NK-92 (cell line): ENCODE results near the gene RPS29.
"Not testable (repeated sequence)": the region's sequence is repeated elsewhere in the genome, so short reads cannot be mapped to it uniquely, and the experiment has no call there.

ENCODE experiments used
- DNase-seq: peaks from one replicate; lab custom pipeline; 2025; ENCODE audit not compliant: unreplicated experiment; lab: John Stamatoyannopoulos, UW

Gene RPS29

DNA sequence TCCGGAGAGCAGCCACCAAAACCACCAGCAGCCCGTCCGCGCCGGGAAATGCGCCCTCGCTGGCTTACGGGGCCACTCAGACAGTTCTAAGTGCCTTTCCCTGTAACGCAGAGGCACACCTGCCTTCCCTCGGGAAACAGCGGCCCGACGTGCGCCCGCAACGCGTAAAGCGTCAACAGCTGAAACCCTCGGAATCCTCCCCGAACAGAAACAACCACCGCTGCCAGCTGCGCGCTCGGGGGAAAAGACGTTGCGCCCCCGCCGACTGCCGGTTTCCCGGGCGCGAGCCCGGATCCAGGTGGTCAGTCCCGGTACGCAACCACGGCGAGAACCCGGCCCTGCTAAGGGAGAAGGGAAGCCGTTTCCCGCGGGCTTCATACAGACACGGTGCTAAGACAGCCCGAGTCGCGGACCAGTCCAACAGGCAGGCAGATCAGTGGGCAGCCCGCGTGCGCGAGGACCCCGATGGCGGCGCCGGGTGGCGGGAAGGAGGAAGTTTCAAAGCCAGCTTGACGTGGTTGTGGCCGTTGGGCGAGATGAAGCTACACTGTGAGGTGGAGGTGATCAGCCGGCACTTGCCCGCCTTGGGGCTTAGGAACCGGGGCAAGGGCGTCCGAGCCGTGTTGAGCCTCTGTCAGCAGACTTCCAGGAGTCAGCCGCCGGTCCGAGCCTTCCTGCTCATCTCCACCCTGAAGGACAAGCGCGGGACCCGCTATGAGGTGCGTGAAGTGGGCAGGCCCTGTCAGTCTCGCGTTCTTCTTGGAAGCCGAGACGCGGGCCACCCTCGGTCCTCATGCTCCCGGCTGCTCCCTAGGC, 12.5 kb upstream of the RPS29 start, which contains the start of gene LRR1:
Gene LRR1 (plus strand): TSS at position 456 of the 816 bp plus-strand sequence. CDS start 81 bp downstream, at position 537.
- no peak for DNase-seq

DNA sequence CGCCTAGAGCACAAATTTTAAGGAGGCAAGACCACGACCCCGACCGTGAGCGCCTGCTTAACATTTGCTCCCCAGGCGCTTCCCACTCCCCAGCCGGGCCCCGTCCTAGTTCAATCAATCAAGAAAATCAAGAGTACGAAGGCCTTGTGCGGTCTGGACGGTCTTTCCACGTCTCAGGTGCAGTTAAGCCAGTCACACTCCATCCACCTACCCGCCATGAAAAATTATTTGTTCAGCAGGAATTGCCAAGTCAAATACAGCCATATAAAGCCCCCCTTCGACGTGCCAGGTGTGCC, 12.0 kb upstream of the RPS29 start:
- no peak for DNase-seq

DNA sequence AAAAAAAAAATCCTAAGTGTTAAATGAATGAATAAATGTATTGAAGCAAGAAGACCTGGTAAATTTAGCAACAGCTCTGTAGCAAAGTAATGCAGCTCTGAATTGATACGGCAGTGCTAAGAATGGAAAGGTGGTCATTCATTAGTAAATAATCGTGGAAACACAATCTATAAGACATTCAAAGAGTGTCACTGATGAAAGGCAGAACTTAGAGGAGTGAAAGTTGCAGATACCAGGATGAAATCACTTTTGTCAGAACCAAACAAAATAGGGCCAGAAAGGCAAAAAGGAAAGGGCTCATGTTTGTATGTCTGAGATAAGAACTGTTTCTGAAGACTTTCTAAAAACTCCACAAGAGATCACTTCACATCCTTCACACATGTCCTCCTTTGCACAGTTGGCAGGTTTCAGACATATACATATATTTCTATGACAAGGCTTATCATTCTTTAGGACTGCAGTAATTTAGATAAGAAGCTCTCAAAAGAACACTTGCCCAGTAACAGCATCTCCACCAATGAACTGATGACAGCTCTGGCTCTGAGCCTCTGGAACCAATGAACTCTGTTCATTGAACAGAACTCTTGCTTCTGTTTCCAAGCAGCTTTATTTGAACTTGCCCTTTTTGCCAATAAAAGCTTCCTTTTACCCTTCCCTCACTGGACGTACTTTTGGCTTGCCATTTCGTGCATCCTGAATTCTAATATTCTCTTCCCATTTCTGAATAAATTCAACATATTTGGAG, 8.3 kb upstream of the RPS29 start:
- DNase-seq: no peak

DNA sequence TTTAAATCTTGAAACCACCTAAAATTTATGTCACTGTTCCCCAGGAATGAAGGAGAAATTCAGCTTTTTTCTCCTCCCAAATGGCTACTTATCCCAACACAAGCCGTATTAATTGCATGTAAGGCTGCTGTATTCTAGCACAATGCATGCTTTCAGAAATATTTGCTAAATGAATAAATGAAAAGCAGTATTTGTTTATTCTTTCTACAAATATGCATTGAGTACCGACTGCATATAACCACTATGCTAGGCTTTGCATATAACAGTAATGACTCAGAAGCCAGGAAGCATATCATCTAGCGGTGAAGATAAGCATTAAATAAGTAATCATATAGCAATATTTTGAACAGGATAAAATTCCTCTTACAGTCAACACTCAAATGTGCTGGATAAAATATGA, 6.8 kb upstream of the RPS29 start:
- no peak for DNase-seq

GRCh38 chr14:49589387-49589786, 3.2 kb upstream of the RPS29 start:
- no peak for DNase-seq

- DNase-seq: no peak
These were observed 687 bp upstream of the RPS29 start for GRCh38 chr14:49586673-49587460.

DNA sequence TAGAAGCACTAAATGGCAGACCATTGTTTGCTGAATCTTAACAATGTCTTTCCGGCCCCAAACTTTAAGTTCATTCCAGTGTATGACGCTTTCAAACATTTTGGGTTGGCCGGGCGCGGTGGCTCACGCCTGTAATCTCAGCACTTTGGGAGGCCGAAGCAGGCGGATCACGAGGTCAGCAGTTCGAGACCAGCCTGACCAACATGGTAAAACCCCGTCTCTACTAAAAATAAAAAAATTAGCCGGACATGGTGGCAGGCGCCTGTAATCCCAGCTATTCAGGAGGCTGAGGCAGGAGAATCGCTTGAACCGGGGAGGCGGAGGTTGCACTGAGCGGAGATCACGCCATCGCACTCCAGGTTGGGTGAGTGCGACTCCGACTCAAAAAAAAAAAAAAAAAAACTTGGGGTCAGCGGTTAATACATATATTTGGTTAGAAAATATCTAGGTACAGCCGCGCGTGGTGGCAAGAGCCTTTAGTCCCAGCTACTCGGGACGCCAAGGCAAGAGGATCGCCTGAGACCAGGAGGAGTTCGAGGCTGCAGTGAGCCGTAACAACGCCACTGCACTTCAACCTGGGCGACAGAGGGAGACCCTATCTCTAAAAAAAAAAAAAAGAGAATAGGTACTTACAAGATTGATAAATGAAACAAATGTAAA, 1.1 kb downstream of the RPS29 start:
- not testable (repeated sequence) for DNase-seq

DNA sequence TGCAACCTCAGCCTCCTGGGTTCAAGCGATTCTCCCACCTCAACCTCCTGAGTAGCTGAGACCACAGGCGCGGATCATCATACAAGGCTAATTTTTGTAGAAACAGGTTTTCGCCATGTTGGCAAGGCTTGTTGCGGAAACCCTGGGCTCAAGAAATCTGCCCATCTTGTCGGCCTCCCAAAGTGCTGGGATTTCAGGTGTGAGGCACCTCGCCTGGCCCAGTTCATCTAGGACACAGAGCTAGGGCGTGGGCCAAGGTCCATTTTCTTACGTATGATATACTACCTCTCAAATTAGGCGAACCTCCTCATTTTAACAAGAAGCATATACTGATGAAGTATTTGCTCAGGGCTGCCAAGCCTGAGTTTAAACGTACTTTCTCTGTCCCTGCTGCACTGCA, 2.1 kb downstream of the RPS29 start:
- no peak for DNase-seq

DNA sequence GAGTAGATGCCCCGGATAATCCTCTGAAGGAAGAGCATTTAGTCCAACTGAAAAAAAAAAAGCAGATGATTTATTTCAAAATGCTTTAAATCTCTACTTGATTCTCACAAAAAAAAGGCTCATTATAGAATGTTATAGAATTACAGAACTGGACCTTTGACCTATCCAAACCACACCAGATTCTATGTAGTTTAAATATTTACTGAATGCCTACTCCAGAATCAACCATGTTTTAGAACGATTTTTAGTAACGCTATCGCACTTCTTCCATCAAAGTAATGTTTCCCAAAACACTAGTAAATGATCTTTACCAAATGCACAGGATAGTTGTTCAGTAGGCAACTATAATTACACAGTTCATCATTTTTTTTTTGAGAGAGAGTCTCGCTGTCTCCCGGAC, 2.6 kb downstream of the RPS29 start:
- no peak for DNase-seq

DNA sequence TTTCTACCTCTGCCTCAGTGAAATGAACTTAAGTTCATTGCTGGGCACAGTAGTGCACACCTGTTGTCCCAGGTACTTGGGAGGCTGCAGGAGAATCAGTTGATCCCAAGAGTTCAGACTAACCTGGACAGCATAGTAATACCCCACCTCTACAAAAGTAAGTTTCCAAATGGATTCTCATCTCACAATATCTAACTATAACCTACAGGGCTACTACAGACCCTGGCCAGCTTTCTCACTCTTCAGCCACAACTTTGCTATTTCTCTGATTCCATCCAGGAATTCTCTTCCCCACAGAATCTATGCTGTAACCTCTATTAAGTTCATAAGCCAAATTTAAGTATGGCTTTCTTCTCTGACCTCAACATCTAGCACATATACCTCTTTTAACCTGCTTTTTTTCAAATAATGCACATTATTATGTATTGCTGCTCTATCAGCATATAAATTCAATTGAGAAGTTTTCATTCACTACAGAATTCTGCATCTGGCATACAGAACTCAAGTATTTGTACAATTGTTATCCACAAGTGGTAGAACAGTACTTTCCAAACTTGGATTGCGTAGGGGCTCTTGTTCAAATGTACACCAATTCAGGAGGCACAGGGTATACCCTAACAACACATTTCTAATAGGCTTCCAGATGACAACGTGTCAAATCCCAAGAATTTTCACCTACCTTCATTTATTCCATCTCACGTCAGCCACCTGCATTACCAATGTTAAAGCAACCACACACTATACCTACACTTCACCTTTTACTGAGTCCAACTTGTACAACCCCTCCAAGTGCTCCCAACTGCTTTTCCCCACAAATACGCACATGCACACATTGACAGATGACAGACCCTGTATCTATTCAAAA, 3.8 kb downstream of the RPS29 start:
- DNase-seq: no peak

GRCh38 chr14:49581209-49582112, 4.7 kb downstream of the RPS29 start:
- DNase-seq: no peak

GRCh38 chr14:49579841-49580240, 6.3 kb downstream of the RPS29 start:
- no peak for DNase-seq

DNA sequence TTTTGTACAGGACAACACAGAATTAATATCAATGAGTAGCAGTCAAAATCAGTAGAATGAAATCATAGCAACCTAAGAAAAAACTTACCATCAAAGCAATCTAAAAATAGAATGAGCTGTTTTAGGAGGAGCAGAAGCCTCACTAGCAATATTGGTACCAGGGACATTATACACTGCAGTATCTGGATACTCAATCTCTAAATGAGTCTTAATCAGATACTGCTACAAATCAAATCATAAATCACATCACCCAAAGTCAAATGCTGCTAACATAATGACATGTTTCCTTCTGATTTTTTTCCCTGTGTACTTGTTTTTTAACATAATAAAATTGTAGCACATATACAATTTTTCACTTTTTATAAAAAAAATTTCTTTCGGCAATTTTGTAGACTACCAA, 8.0 kb downstream of the RPS29 start:
- no peak for DNase-seq

- no peak for DNase-seq
These were observed 12.1 kb downstream of the RPS29 start for GRCh38 chr14:49574038-49574437.

DNA sequence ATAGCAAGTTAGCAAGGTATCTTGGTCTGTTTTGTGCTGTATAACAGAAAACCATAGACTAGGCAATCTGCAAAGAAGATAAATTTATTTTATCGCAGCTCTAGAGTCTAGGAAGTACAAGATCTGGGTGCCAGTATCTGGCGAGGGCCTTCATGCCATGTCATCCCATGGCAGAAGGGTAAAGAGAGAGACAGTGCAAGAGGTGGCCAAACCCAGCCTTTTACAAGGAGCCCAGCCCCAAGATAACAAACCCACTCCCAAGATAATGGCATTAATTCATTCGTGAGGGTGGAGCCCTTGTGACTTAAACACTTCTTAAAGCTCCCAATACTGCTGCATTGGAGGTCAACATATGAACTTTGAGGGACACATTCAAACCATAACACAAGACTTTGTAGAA, 16.9 kb downstream of the RPS29 start:
- no peak for DNase-seq

DNA sequence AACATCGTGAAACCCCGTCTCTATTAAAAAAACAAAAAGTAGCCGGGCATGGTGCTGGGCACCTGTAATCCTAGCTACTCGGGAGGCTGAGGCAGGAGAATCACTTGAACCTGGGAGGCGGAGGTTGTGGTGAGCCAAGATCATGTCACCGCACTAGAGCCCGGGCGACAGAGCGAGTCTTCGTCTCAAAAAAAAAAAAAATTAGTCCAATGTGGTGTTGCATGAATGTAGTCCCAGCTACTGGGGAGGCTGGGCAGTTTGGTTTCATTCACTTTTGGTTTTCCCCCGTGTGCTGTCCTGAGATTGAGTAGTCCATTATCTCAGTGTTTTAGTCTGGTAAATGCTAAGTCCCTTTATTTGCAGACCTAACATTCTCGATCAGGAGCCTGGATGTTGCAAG, 19.5 kb downstream of the RPS29 start:
- DNase-seq: no peak

DNA sequence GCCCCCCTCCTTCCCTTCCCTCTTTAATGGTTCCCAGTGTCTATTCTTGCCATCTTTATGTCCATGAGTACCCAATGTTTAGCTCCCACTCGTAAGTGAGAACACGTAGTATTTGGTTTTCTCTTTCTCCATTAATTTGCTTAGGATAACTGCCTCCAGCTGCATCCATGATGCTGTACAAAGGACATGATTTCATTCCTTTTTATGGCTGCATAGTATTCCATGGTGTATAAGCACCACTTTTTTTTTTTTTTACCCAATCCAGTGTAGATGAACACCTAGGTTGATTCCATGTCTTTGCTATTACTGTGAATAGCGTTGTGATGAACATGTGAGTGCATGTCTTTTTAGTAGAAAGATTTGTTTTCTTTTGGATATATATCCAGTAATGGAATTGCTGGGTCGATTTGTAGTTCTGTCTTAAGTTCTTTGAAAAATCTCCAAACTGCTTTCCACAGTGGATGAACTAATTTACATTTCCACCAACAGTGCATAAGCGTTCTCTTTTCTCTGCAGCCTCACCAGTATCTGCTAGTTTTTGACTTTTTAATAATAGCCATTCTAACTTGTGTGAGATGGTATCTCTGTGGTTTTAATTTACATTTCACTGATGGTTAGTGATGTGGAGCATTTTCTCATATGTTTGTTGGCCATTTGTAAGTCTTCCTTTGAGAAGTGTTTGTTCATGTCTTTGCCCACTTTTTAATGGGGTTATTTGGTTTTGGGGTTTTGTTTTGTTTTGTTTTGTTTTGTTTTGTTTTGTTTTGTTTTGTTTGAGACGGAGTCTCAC, 26.0 kb downstream of the RPS29 start:
- no peak for DNase-seq

- no peak for DNase-seq
These were observed 32.3 kb downstream of the RPS29 start for GRCh38 chr14:49553892-49554291.

DNA sequence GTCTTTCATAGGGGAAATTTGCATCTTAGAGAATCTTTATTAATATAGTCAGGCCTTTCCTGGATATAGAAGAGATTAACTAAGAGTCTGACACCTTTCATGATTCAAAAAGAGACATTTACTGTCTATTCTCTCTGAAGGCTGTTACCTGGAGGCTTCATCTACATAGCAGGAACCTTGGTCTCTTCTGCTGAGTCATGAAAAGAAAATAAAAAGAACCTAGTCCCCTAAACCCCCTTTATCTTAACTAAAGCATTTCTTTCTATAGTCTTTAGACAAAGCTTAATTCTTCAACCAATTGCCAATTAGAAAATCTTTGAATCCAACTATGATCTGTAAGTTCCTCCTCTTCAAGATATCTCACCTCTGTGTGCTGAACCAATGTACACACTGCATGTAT, 33.1 kb downstream of the RPS29 start:
- DNase-seq: no peak
